ENCODE measurements around the gene BANP. TPM values are rescaled to one million over a fixed set of nuclear protein-coding genes. Genes with fewer than 3 reads are reported as not detected.
"Not testable (repeated sequence)": the region's sequence is repeated elsewhere in the genome, so short reads cannot be mapped to it uniquely, and the experiment has no call there.

Gene BANP
- total RNA-seq, 3 donors from 2014 or later: 21.9 to 45.4 (median 32.4) TPM

GRCh38 chr16:88091972-88092302, 140.7 kb downstream of the BANP start:
- not testable (repeated sequence) for H3K9me3 ChIP-seq

GRCh38 chr16:88092791-88093555, 141.7 kb downstream of the BANP start:
- H3K27ac ChIP-seq; intact Hi-C loops (cut with DNase I; ENCODE audit: low total_unique reads); DNase-seq (ENCODE audit: low spot score in 2 of 2): not testable (repeated sequence)

More at GRCh38 chr16:88091972-88092302, 140.7 kb downstream of the BANP start:
- H3K27ac ChIP-seq: peak overlapping the region in 1 of 2 donors; percentile 70
- DNase-seq (ENCODE audit: low spot score in 2 of 2); H3K27me3 ChIP-seq; H3K4me1 ChIP-seq; intact Hi-C loops (cut with DNase I; ENCODE audit: low total_unique reads); H3K36me3 ChIP-seq: not testable (repeated sequence)
- H3K4me3 ChIP-seq: peak overlapping the region in 1 of 3 donors; percentile 33

GRCh38 chr16:88093556-88094252, 142.5 kb downstream of the BANP start:
- H3K27me3 ChIP-seq; intact Hi-C loops (cut with DNase I; ENCODE audit: low total_unique reads); H3K27ac ChIP-seq; DNase-seq (ENCODE audit: low spot score in 2 of 2); H3K4me1 ChIP-seq; H3K36me3 ChIP-seq: not testable (repeated sequence)
- Histone ChIP-seq H3K9me3 (peaks cover 15 to 18% of the 10 kb centered on the region in 2 donors), H3K4me3 (peak overlapping the region in 2 of 3 donors; percentile 14 to 46)

More at GRCh38 chr16:88092791-88093555, 141.7 kb downstream of the BANP start:
- not testable (repeated sequence) for H3K27me3 ChIP-seq, H3K4me3 ChIP-seq, H3K4me1 ChIP-seq, H3K36me3 ChIP-seq
- peaks cover 15 to 18% of the 10 kb centered on the region in 2 donors for H3K9me3 ChIP-seq

- H3K27ac ChIP-seq; H3K4me1 ChIP-seq; intact Hi-C loops (cut with DNase I; ENCODE audit: low total_unique reads); DNase-seq (ENCODE audit: low spot score in 2 of 2); H3K36me3 ChIP-seq: not testable (repeated sequence)
- H3K27me3 ChIP-seq: peaks cover 0 to 11% of the 10 kb centered on the region in 2 donors
- peak overlapping the region in 2 of 3 donors; percentile 14 to 46 for H3K4me3 ChIP-seq
- H3K9me3 ChIP-seq: peaks cover 15 to 18% of the 10 kb centered on the region in 2 donors
These were observed 143.0 kb downstream of the BANP start for GRCh38 chr16:88094253-88094575.

- DNase-seq (ENCODE audit: low spot score in 2 of 2); H3K4me3 ChIP-seq; H3K36me3 ChIP-seq; H3K4me1 ChIP-seq; H3K27ac ChIP-seq; intact Hi-C loops (cut with DNase I; ENCODE audit: low total_unique reads): not testable (repeated sequence)
- Histone ChIP-seq H3K9me3 (peaks cover 15 to 18% of the 10 kb centered on the region in 2 donors), H3K27me3 (peaks cover 0 to 12% of the 10 kb centered on the region in 2 donors)
These were observed 143.7 kb downstream of the BANP start for GRCh38 chr16:88094900-88095299.

GRCh38 chr16:88096659-88097058, 145.4 kb downstream of the BANP start:
- H3K36me3 ChIP-seq; H3K4me1 ChIP-seq; intact Hi-C loops (cut with DNase I; ENCODE audit: low total_unique reads); DNase-seq (ENCODE audit: low spot score in 2 of 2); H3K4me3 ChIP-seq; H3K27ac ChIP-seq: not testable (repeated sequence)
- peaks cover 0 to 22% of the 10 kb centered on the region in 2 donors for H3K27me3 ChIP-seq
- H3K9me3 ChIP-seq: peaks cover 15 to 18% of the 10 kb centered on the region in 2 donors

- H3K4me1 ChIP-seq; DNase-seq (ENCODE audit: low spot score in 2 of 2); H3K4me3 ChIP-seq; H3K36me3 ChIP-seq; H3K27ac ChIP-seq; intact Hi-C loops (cut with DNase I; ENCODE audit: low total_unique reads): not testable (repeated sequence)
- Histone ChIP-seq H3K9me3 (peaks cover 15 to 18% of the 10 kb centered on the region in 2 donors), H3K27me3 (peaks cover 0 to 22% of the 10 kb centered on the region in 2 donors)
These were observed 147.7 kb downstream of the BANP start for GRCh38 chr16:88098731-88099562.

GRCh38 chr16:88099563-88099890, 148.3 kb downstream of the BANP start:
- H3K27ac ChIP-seq: no peak overlapping the region
- no peak overlapping the region for H3K4me3 ChIP-seq
- H3K9me3 ChIP-seq: peaks cover 15 to 18% of the 10 kb centered on the region in 2 donors
- intact Hi-C loops (cut with DNase I; ENCODE audit: low total_unique reads): no loop called here
- H3K27me3 ChIP-seq: peaks cover 0 to 22% of the 10 kb centered on the region in 2 donors
- no peaks in the 10 kb centered on the region for H3K4me1 ChIP-seq
- no peaks in the 10 kb centered on the region for H3K36me3 ChIP-seq
- TF ChIP-seq POLR2AphosphoS5 (IDR thresholded peaks at IDR 0.05) (no peak), CTCF (IDR thresholded peaks at IDR 0.05) (no peak), POLR2A (IDR thresholded peaks at IDR 0.05) (no peak)
- DNase-seq (ENCODE audit: low spot score in 2 of 2): no peak

- intact Hi-C loops (cut with DNase I; ENCODE audit: low total_unique reads); H3K4me3 ChIP-seq; H3K27ac ChIP-seq; H3K36me3 ChIP-seq; H3K4me1 ChIP-seq; DNase-seq (ENCODE audit: low spot score in 2 of 2): not testable (repeated sequence)
- Histone ChIP-seq H3K9me3 (peaks cover 15 to 18% of the 10 kb centered on the region in 2 donors), H3K27me3 (peaks cover 0 to 22% of the 10 kb centered on the region in 2 donors)
These were observed 148.7 kb downstream of the BANP start for GRCh38 chr16:88099956-88100355.

GRCh38 chr16:88100801-88101622, 149.8 kb downstream of the BANP start:
- Histone ChIP-seq H3K27me3 (peaks cover 0 to 22% of the 10 kb centered on the region in 2 donors), H3K4me3 (peak overlapping the region in 1 of 3 donors; percentile 6), H3K9me3 (peaks cover 14 to 17% of the 10 kb centered on the region in 2 donors)
- H3K4me1 ChIP-seq; intact Hi-C loops (cut with DNase I; ENCODE audit: low total_unique reads); H3K27ac ChIP-seq; DNase-seq (ENCODE audit: low spot score in 2 of 2); H3K36me3 ChIP-seq: not testable (repeated sequence)

GRCh38 chr16:88101623-88102105, 150.4 kb downstream of the BANP start:
- H3K36me3 ChIP-seq; H3K4me3 ChIP-seq; H3K4me1 ChIP-seq; intact Hi-C loops (cut with DNase I; ENCODE audit: low total_unique reads); H3K27ac ChIP-seq; DNase-seq (ENCODE audit: low spot score in 2 of 2): not testable (repeated sequence)
- peaks cover 0 to 22% of the 10 kb centered on the region in 2 donors for H3K27me3 ChIP-seq
- peaks cover 8 to 11% of the 10 kb centered on the region in 2 donors for H3K9me3 ChIP-seq

Measured in breast epithelium (tissue), 4 donors.